22Rv1 (cell line): Measurements from ENCODE around the gene MAP2.

Experiments
- H3K27ac ChIP-seq: fragments of 450-650 bp; 2 replicates; pipeline ENCODE4 v1.5.1; 2017
- CTCF ChIP-seq: fragments of 450-650 bp; IDR thresholded peaks from 2 replicates; pipeline ENCODE4 v1.5.1; 2017; ENCODE audit warnings: mild to moderate bottlenecking
- ZFX ChIP-seq: fragments of 450-650 bp; IDR thresholded peaks from 2 replicates; pipeline ENCODE4 v1.6.1; 2017; ENCODE audit warnings: antibody characterized with exemption, borderline replicate concordance

The MAP2 gene

GRCh38 chr2:209560911-209561310 lies 137.1 kb downstream of the MAP2 start:
- H3K27ac ChIP-seq: no peak overlapping the region
- no peak for TF ChIP-seq CTCF
- no peak for TF ChIP-seq ZFX

- H3K27ac ChIP-seq: no peak overlapping the region
- TF ChIP-seq ZFX (no peak), CTCF (no peak)
These were observed 139.6 kb downstream of the MAP2 start for GRCh38 chr2:209563453-209563852.

GRCh38 chr2:209564816-209565215 lies 141.0 kb downstream of the MAP2 start:
- H3K27ac ChIP-seq: no peak overlapping the region
- TF ChIP-seq ZFX: no peak
- TF ChIP-seq CTCF: no peak

- TF ChIP-seq ZFX (no peak), CTCF (no peak)
These were observed 142.2 kb downstream of the MAP2 start for GRCh38 chr2:209565896-209566582.

GRCh38 chr2:209570194-209570593 lies 146.3 kb downstream of the MAP2 start:
- H3K27ac ChIP-seq: no peak overlapping the region
- TF ChIP-seq ZFX (no peak), CTCF (no peak)

More at GRCh38 chr2:209565896-209566582, 142.2 kb downstream of the MAP2 start:
- no peak overlapping the region for H3K27ac ChIP-seq

- no peak for TF ChIP-seq CTCF
- no peak for TF ChIP-seq ZFX
- H3K27ac ChIP-seq: no peak overlapping the region
These were observed 150.7 kb downstream of the MAP2 start for GRCh38 chr2:209574515-209574914.
